Breast epithelium (tissue), 4 donors: Measurements from ENCODE around the gene SMARCA2. TPM values are rescaled to one million over a fixed set of nuclear protein-coding genes. Genes with fewer than 3 reads are reported as not detected.

ENCODE experiments used
- DNase-seq, 2 donors: peaks; one replicate each; pipeline ENCODE4 v3.0.0-alpha.2; 2019; ENCODE audit warnings: low spot score in 2 of 2
- H3K27ac ChIP-seq, 2 donors: fragments of 200-600 bp; sonication (generic) in 1 of 2; one replicate each; pipeline ENCODE4 v1.5.1; 2016 to 2019; ENCODE audit warnings: mild to moderate bottlenecking in 1 of 2
- H3K27me3 ChIP-seq, 2 donors: fragments of 200-600 bp; sonication (generic) in 1 of 2; one replicate each; pipeline versions ENCODE4 v1.5.1 to v1.6.0; 2017 to 2019; ENCODE audit warnings: control low read depth in 1 of 2, mild to moderate bottlenecking in 1 of 2
- H3K36me3 ChIP-seq: fragments of 200-600 bp; one replicate; pipeline ENCODE4 v1.5.1; 2019
- H3K4me1 ChIP-seq, 2 donors: fragments of 200-600 bp; sonication (generic); one replicate each; pipeline ENCODE4 v1.5.1; 2016 to 2019; ENCODE audit warnings: control low read depth in 1 of 2
- H3K4me3 ChIP-seq, 3 donors: fragments of 200-600 bp; sonication (generic); 1 replicate in 2 of 3; 2 replicates in 1 of 3; pipeline ENCODE4 v1.5.1; 2016 to 2019; ENCODE audit warnings: mild to moderate bottlenecking in 3 of 3, moderate library complexity in 2 of 3
- H3K9me3 ChIP-seq, 2 donors: fragments of 200-600 bp; sonication (generic) in 1 of 2; one replicate each; pipeline ENCODE4 v1.5.1; 2016 to 2019; ENCODE audit warnings: control low read depth in 1 of 2
- CTCF ChIP-seq, 3 donors: fragments of 450-650 bp; IDR thresholded peaks; one replicate each; pipeline ENCODE4 v1.5.1; 2016 to 2017; ENCODE audit warnings: antibody characterized with exemption in 3 of 3, mild to moderate bottlenecking in 3 of 3, moderate library complexity in 3 of 3
- POLR2A ChIP-seq: fragments of 450-650 bp; IDR thresholded peaks from one replicate; pipeline ENCODE4 v1.6.1; 2016; ENCODE audit warnings: antibody characterized with exemption, mild to moderate bottlenecking, moderate library complexity
- POLR2AphosphoS5 ChIP-seq, 3 donors: sonication (generic); formaldehyde crosslinking; IDR thresholded peaks; one replicate each; pipeline ENCODE4 v1.6.1; 2017; ENCODE audit warnings: antibody characterized with exemption in 3 of 3
- intact Hi-C: fragments of 100-400 bp; cut with DNase I; formaldehyde crosslinking; loops from one replicate; pipeline ENCODE4 v1.15.1; 2023; ENCODE audit warnings: low total_unique reads
- total RNA-seq, 3 donors: library from RNA; depleted of rRNA; stranded (reverse); fragments of >200 nt; gene quantifications; one replicate each; pipeline ENCODE4 v1.1.0, GENCODE V29; 2016

Gene SMARCA2
- total RNA-seq, 3 donors from 2014 or later = 140 to 191 (median 142) TPM

GRCh38 chr9:2040828-2041227 lies 25.7 kb downstream of the SMARCA2 start:
- no peaks in the 10 kb centered on the region for H3K4me1 ChIP-seq
- H3K36me3 ChIP-seq = peaks cover 5% of the 10 kb centered on the region
- intact Hi-C loops = no loop called here
- no peak overlapping the region for H3K4me3 ChIP-seq
- no peak overlapping the region for H3K27ac ChIP-seq
- no peaks in the 10 kb centered on the region for H3K9me3 ChIP-seq
- TF ChIP-seq POLR2A = no peak
- no peak for TF ChIP-seq POLR2AphosphoS5 (IDR thresholded peaks at IDR 0.05)
- no peak for TF ChIP-seq CTCF (IDR thresholded peaks at IDR 0.05)
- no peaks in the 10 kb centered on the region for H3K27me3 ChIP-seq
- no peak for DNase-seq

GRCh38 chr9:2041736-2042135 lies 26.6 kb downstream of the SMARCA2 start:
- no peak overlapping the region for H3K27ac ChIP-seq
- intact Hi-C loops = no loop called here
- H3K4me3 ChIP-seq = no peak overlapping the region
- no peak for TF ChIP-seq POLR2A
- no peak for TF ChIP-seq CTCF (IDR thresholded peaks at IDR 0.05)
- TF ChIP-seq POLR2AphosphoS5 (IDR thresholded peaks at IDR 0.05) = no peak
- DNase-seq = no peak
- no peaks in the 10 kb centered on the region for H3K36me3 ChIP-seq
- no peaks in the 10 kb centered on the region for H3K27me3 ChIP-seq
- no peaks in the 10 kb centered on the region for H3K9me3 ChIP-seq
- H3K4me1 ChIP-seq = no peaks in the 10 kb centered on the region

- Histone ChIP-seq H3K9me3 (no peaks in the 10 kb centered on the region), H3K27ac (no peak overlapping the region), H3K36me3 (no peaks in the 10 kb centered on the region), H3K27me3 (no peaks in the 10 kb centered on the region), H3K4me3 (no peak overlapping the region), H3K4me1 (no peaks in the 10 kb centered on the region)
- TF ChIP-seq POLR2A (no peak), CTCF (IDR thresholded peaks at IDR 0.05) (no peak), POLR2AphosphoS5 (IDR thresholded peaks at IDR 0.05) (no peak)
- intact Hi-C loops = no loop called here
- no peak for DNase-seq
These were observed 28.1 kb downstream of the SMARCA2 start for GRCh38 chr9:2043243-2043642.

GRCh38 chr9:2043881-2044462 lies 28.8 kb downstream of the SMARCA2 start:
- Histone ChIP-seq H3K4me3 (no peak overlapping the region), H3K4me1 (no peaks in the 10 kb centered on the region), H3K27ac (no peak overlapping the region), H3K9me3 (no peaks in the 10 kb centered on the region), H3K36me3 (no peaks in the 10 kb centered on the region), H3K27me3 (no peaks in the 10 kb centered on the region)
- intact Hi-C loops = no loop called here
- TF ChIP-seq POLR2AphosphoS5 (IDR thresholded peaks at IDR 0.05) (no peak), CTCF (IDR thresholded peaks at IDR 0.05) (no peak), POLR2A (no peak)
- no peak for DNase-seq

- intact Hi-C loops = no loop called here
- Histone ChIP-seq H3K27me3 (no peaks in the 10 kb centered on the region), H3K4me1 (no peaks in the 10 kb centered on the region), H3K27ac (no peak overlapping the region), H3K9me3 (no peaks in the 10 kb centered on the region), H3K36me3 (no peaks in the 10 kb centered on the region), H3K4me3 (no peak overlapping the region)
- no peak for TF ChIP-seq POLR2AphosphoS5 (IDR thresholded peaks at IDR 0.05)
- TF ChIP-seq POLR2A = no peak
- TF ChIP-seq CTCF (IDR thresholded peaks at IDR 0.05) = no peak
- no peak for DNase-seq
These were observed 32.1 kb downstream of the SMARCA2 start for GRCh38 chr9:2047144-2047671.
